HEK293 (cell line): ENCODE measurements around the gene GNMT.

ENCODE experiments used
- CTCF ChIA-PET: fragments of 350-600 bp; formaldehyde crosslinking; extraction: SDS; loops from one replicate; lab custom pipeline; 2021; ENCODE audit warnings: antibody characterized with exemption; lab: Yijun Ruan, JAX
- POLR2A ChIA-PET: fragments of 300-600 bp; formaldehyde crosslinking; extraction: SDS; loops from one replicate; lab custom pipeline; 2020; ENCODE audit warnings: antibody characterized with exemption, inconsistent platforms; lab: Yijun Ruan, JAX
- H3K27ac ChIP-seq: fragments of 200-500 bp; sonication (Bioruptor generic); 2 replicates; pipeline ENCODE4 v1.5.1; 2014; ENCODE audit warnings: low read depth, low read length, control low read depth, inconsistent platforms; ENCODE audit errors: extremely low read depth
- H3K36me3 ChIP-seq, 2 experiments: fragments of 200-500 bp in 1 of 2; sonication (Bioruptor generic) in 1 of 2; 1 replicate in 1 of 2; 2 replicates in 1 of 2; pipeline ENCODE4 v1.5.1; 2014 to 2017; ENCODE audit warnings: inconsistent platforms in 2 of 2, low read length in 2 of 2; ENCODE audit not compliant: control insufficient read depth in 2 of 2, insufficient read depth in 1 of 2
- H3K4me1 ChIP-seq: fragments of 200-500 bp; sonication (Bioruptor generic); 2 replicates; pipeline ENCODE4 v1.5.1; 2014; ENCODE audit warnings: mild to moderate bottlenecking, low read length, inconsistent platforms; ENCODE audit not compliant: control insufficient read depth, insufficient read depth
- H3K4me3 ChIP-seq: 2 replicates; pipeline ENCODE4 v1.5.1; 2011; ENCODE audit warnings: low read depth, mild to moderate bottlenecking, control low read depth, low read length, moderate library complexity
- H3K9me3 ChIP-seq: fragments of 200-500 bp; sonication (Bioruptor generic); 2 replicates; pipeline ENCODE4 v1.5.1; 2014; ENCODE audit warnings: low read depth, low read length, inconsistent platforms; ENCODE audit not compliant: control insufficient read depth, insufficient read depth
- KLF9 ChIP-seq: fragments of 450-650 bp; formaldehyde crosslinking; IDR thresholded peaks from 2 replicates; pipeline ENCODE4 v1.5.1; 2016; ENCODE audit warnings: missing biosample characterization, missing genetic modification characterization, low read depth
- PRDM1 ChIP-seq: fragments of 450-650 bp; formaldehyde crosslinking; IDR thresholded peaks from 2 replicates; pipeline ENCODE4; 2016; ENCODE audit warnings: missing biosample characterization, missing genetic modification characterization
- ZBTB7A ChIP-seq: fragments of 450-650 bp; formaldehyde crosslinking; IDR thresholded peaks from 2 replicates; pipeline ENCODE4 v1.5.1; 2016; ENCODE audit warnings: low read depth, missing biosample characterization, missing genetic modification characterization
- ZFP41 ChIP-seq: fragments of 450-650 bp; formaldehyde crosslinking; IDR thresholded peaks from 2 replicates; pipeline ENCODE4 v1.5.1; 2016; ENCODE audit warnings: missing biosample characterization, missing genetic modification characterization, borderline replicate concordance
- ZFP69B ChIP-seq: fragments of 450-650 bp; formaldehyde crosslinking; IDR thresholded peaks from 2 replicates; pipeline ENCODE4 v1.5.1; 2016; ENCODE audit warnings: missing biosample characterization, missing genetic modification characterization
- ZNF121 ChIP-seq: fragments of 450-650 bp; formaldehyde crosslinking; IDR thresholded peaks from 2 replicates; pipeline ENCODE4 v1.5.1; 2016; ENCODE audit warnings: missing biosample characterization, missing genetic modification characterization
- ZNF335 ChIP-seq: fragments of 450-650 bp; formaldehyde crosslinking; conservative IDR thresholded peaks from 2 replicates; pipeline ENCODE4 v1.5.1; 2016; ENCODE audit warnings: missing biosample characterization, missing genetic modification characterization
- ZNF600 ChIP-seq: fragments of 450-650 bp; formaldehyde crosslinking; IDR thresholded peaks from 2 replicates; pipeline ENCODE4 v1.5.1; 2016; ENCODE audit warnings: missing biosample characterization, missing genetic modification characterization
- ZNF76 ChIP-seq: fragments of 450-650 bp; formaldehyde crosslinking; IDR thresholded peaks from 2 replicates; pipeline ENCODE4; 2016; ENCODE audit warnings: low read depth, missing biosample characterization, missing genetic modification characterization, borderline replicate concordance
- TF ChIP-seq, protein P1 (sequence below): fragments of 450-650 bp; formaldehyde crosslinking; IDR thresholded peaks from 2 replicates; pipeline ENCODE4 v1.5.1; 2017; ENCODE audit warnings: missing biosample characterization, missing genetic modification characterization
- TF ChIP-seq, protein P2 (sequence below): fragments of 450-650 bp; formaldehyde crosslinking; IDR thresholded peaks from 2 replicates; pipeline ENCODE4 v1.5.1; 2016; ENCODE audit warnings: missing biosample characterization, missing genetic modification characterization, borderline replicate concordance
- TF ChIP-seq, protein P3 (sequence below): fragments of 450-650 bp; formaldehyde crosslinking; optimal IDR thresholded peaks from 2 replicates; pipeline ENCODE3; 2016; ENCODE audit warnings: missing biosample characterization, mild to moderate bottlenecking, missing genetic modification characterization

The GNMT gene

DNA sequence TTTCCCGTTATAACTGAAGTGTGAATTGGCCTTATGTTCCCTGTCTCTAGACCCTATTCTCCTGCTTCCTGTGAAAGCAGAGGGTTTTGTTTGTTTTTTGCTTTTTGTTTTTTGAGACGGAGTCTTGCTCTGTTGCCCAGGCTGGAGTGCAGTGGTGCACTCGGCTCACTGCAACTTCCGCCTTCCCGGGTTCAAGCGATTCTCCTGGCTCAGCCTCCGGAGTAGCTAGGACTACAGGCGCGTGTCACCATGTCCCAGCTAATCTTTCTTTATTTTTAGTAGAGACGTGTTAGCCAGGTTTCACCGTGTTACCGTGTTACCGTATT, 674 bp upstream of the GNMT start:
- TF ChIP-seq ZFP41 (no peak), ZNF121 (peak; percentile 98)
- POLR2A ChIA-PET = interaction anchor here (0.9 to 2.3 kb wide), 6 partner anchors 18 to 94 kb away, joined by 3 to 9 read pairs (median 6); partner anchors contain the start of genes CNPY3, CUL7, KLHDC3 and PPP2R5D
- H3K4me1 ChIP-seq = 0 out of 2 replicates have a peak, but pooled peaks cover 4% of the 10 kb centered on the region
- H3K27ac ChIP-seq = no peak overlapping the region
- no peaks in the 10 kb centered on the region for H3K9me3 ChIP-seq
- peaks cover 0 to 21% of the 10 kb centered on the region in 2 experiments; a peak in 2 of 3 replicates for H3K36me3 ChIP-seq
- CTCF ChIA-PET = interaction anchor here (0.7 to 1.1 kb wide), 3 partner anchors 13 to 19 kb away, joined by 3 to 5 read pairs (median 3); no protein-coding TSS in a partner anchor
- no peak overlapping the region for H3K4me3 ChIP-seq

DNA sequence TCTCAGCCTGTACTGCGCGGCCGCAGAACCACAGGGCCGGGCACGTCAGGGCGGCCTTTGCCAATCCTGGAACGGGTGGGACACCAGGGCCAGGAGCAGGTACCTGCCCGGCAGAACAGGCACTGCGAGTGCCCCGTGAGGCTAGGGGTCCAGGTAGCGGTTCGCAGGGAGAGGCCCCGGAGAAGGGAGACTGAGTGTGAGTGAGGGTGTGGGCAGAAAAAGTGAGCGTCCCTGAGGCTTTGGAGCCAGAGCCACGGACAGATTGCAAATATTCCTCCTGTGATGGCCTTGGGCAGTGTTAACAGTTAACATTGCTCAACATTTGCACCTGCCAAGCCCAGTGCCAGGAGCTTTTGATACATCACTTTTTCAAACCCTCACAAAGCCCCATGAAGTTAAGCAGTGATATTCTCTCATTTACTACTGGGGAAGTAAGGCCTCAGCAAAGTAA, 491 bp downstream of the GNMT start:
- Histone ChIP-seq H3K27ac (no peak overlapping the region), H3K36me3 (peaks cover 0 to 28% of the 10 kb centered on the region in 2 experiments; a peak in 2 of 3 replicates), H3K9me3 (no peaks in the 10 kb centered on the region)
- ChIA-PET CTCF (interaction anchor here (0.6 to 4.0 kb wide), 6 partner anchors 10 to 495 kb away, joined by 3 to 24 read pairs (median 4); no protein-coding TSS in a partner anchor), POLR2A (interaction anchor here (0.8 to 2.3 kb wide), 7 partner anchors 23 to 98 kb away, joined by 3 to 9 read pairs (median 4); partner anchors contain the start of genes CNPY3, CUL7, KLC4 and KLHDC3)
- peak; percentile 34; the same call in 1 of the 2 replicates for TF ChIP-seq ZBTB7A (tag by site-specific recombination)
- TF ChIP-seq ZNF600 (tag by site-specific recombination) = peak; percentile 80
- TF ChIP-seq, protein P1, sequence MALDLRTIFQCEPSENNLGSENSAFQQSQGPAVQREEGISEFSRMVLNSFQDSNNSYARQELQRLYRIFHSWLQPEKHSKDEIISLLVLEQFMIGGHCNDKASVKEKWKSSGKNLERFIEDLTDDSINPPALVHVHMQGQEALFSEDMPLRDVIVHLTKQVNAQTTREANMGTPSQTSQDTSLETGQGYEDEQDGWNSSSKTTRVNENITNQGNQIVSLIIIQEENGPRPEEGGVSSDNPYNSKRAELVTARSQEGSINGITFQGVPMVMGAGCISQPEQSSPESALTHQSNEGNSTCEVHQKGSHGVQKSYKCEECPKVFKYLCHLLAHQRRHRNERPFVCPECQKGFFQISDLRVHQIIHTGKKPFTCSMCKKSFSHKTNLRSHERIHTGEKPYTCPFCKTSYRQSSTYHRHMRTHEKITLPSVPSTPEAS (tag by site-specific recombination) = no peak
- TF ChIP-seq ZNF76 (tag by site-specific recombination) = no peak
- peak; percentile 79 for TF ChIP-seq ZNF335 (tag by site-specific recombination)
- TF ChIP-seq, protein P2, sequence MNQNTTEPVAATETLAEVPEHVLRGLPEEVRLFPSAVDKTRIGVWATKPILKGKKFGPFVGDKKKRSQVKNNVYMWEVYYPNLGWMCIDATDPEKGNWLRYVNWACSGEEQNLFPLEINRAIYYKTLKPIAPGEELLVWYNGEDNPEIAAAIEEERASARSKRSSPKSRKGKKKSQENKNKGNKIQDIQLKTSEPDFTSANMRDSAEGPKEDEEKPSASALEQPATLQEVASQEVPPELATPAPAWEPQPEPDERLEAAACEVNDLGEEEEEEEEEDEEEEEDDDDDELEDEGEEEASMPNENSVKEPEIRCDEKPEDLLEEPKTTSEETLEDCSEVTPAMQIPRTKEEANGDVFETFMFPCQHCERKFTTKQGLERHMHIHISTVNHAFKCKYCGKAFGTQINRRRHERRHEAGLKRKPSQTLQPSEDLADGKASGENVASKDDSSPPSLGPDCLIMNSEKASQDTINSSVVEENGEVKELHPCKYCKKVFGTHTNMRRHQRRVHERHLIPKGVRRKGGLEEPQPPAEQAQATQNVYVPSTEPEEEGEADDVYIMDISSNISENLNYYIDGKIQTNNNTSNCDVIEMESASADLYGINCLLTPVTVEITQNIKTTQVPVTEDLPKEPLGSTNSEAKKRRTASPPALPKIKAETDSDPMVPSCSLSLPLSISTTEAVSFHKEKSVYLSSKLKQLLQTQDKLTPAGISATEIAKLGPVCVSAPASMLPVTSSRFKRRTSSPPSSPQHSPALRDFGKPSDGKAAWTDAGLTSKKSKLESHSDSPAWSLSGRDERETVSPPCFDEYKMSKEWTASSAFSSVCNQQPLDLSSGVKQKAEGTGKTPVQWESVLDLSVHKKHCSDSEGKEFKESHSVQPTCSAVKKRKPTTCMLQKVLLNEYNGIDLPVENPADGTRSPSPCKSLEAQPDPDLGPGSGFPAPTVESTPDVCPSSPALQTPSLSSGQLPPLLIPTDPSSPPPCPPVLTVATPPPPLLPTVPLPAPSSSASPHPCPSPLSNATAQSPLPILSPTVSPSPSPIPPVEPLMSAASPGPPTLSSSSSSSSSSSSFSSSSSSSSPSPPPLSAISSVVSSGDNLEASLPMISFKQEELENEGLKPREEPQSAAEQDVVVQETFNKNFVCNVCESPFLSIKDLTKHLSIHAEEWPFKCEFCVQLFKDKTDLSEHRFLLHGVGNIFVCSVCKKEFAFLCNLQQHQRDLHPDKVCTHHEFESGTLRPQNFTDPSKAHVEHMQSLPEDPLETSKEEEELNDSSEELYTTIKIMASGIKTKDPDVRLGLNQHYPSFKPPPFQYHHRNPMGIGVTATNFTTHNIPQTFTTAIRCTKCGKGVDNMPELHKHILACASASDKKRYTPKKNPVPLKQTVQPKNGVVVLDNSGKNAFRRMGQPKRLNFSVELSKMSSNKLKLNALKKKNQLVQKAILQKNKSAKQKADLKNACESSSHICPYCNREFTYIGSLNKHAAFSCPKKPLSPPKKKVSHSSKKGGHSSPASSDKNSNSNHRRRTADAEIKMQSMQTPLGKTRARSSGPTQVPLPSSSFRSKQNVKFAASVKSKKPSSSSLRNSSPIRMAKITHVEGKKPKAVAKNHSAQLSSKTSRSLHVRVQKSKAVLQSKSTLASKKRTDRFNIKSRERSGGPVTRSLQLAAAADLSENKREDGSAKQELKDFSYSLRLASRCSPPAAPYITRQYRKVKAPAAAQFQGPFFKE = peak; percentile 46; the same call in 1 of the 2 replicates
- 0 out of 2 replicates have a peak, but pooled peaks have one; percentile 20 for TF ChIP-seq PRDM1 (tag by site-specific recombination)
- TF ChIP-seq KLF9 (tag by site-specific recombination) = no peak
- no peak for TF ChIP-seq ZFP69B
- TF ChIP-seq, protein P3, sequence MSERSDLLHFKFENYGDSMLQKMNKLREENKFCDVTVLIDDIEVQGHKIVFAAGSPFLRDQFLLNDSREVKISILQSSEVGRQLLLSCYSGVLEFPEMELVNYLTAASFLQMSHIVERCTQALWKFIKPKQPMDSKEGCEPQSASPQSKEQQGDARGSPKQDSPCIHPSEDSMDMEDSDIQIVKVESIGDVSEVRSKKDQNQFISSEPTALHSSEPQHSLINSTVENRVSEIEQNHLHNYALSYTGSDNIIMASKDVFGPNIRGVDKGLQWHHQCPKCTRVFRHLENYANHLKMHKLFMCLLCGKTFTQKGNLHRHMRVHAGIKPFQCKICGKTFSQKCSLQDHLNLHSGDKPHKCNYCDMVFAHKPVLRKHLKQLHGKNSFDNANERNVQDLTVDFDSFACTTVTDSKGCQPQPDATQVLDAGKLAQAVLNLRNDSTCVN (tag by site-specific recombination) = peak; percentile 44
- TF ChIP-seq, all 188 proteins: peak for 6
- H3K4me3 ChIP-seq = peak overlapping the region; percentile 44
- H3K4me1 ChIP-seq = 0 out of 2 replicates have a peak, but pooled peaks cover 4% of the 10 kb centered on the region
